GM19455 (cell line): ENCODE results near the gene KCNQ2.

ENCODE experiments used
- ATAC-seq: cut with Tn5 transposase; IDR thresholded peaks from one replicate; pipeline ENCODE4 v1.9.1; 2021; ENCODE audit not compliant: unreplicated experiment

KCNQ2 gene

GRCh38 chr20:63471717-63471980, 806 bp downstream of the KCNQ2 start:
- ATAC-seq = no peak

DNA sequence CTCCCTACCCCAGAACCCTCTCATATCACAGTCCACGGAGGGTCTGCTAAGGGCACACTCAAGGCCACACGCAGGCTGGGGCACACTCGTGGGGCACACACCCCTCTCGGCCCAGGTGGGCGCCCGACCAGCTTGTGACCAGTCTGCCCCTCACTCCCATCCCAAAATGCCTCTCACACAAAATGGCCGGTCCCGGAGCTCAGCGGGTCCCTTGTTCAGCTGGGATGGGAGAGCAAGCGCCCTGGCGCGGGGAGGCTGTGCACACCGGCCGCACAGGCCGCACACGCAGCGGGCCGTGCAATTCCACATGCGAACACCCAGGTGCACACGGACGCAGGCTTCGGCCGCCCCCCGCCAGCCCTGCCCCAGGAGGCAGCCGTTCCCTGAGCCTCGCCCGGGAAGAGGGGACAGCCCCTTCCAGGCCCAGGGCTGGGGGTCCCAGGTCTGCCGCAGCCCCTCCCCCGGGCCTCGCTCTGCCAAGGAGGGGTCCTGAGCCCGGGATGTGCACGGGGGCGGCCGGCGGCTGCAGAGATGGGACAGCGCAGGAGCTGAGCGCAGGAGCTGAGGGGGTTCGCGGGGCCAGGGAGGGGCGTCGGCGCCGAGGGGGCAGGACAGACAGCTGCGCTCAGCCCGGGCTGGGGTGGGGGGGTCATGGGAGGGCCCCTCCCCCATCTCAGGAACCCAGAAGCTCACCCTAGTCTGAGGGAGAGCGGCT, 1.3 kb downstream of the KCNQ2 start:
- ATAC-seq = no peak

DNA sequence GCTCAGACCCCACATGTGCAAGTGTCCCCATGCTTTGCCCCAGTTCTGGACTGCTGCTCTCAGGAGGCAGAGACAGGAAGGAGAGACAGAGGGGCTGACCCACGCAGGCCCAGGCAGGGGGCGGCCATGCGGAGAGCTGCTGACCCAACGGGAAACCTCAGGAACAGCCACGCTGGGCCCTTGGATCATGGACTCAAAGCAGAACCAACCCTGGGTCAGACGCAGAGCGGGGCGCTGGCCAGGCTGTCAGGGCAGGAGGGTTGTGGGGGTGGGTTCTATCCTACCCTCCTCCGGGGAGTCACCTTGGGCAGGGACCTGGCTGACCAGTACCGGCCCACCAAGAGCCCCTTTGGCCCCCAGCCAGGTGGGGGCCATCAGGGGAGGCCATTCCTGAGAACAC, 2.0 kb downstream of the KCNQ2 start:
- ATAC-seq = no peak

- ATAC-seq = no peak
Observed at GRCh38 chr20:63469713-63470101, 2.7 kb downstream of the KCNQ2 start.

- no peak for ATAC-seq
Observed at GRCh38 chr20:63469019-63469712, 3.3 kb downstream of the KCNQ2 start.

GRCh38 chr20:63468421-63468820, 4.0 kb downstream of the KCNQ2 start:
- ATAC-seq = no peak

DNA sequence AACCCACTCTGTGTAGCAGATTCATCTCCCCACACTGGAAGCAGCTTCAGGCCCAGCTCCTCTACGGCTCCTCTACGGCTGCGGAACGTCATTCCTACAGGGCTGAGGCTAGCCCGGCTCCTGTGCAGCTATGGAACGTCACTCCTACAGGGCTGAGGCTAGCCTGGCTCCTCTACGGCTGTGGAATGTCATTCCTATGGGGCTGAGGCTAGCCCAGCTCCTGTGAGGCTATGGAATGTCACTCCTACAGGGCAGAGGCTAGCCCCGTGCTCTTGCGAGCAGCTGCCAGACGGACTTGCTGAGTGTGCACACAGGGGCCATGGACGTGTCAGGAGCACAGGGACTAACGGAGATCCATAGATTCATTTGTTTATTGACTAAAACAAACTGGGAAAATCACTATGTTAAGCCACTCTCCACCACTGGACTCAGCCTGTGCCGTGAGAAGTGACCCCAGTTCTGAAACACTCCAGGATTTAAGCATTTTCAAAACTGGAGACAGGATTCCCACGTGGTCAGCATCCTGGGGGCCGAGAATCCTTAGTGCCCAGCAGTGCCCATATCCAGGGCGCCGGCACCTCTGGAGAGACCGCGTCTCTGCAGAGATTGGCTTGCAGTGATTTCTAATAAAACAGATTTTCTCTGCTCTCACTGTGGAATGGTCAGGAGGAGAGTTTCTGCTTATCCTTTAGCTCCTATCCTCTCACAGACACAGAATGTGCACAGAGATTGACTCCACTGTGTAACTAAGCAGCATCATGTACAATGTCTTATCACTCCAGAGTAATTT, 5.0 kb downstream of the KCNQ2 start:
- ATAC-seq = no peak

DNA sequence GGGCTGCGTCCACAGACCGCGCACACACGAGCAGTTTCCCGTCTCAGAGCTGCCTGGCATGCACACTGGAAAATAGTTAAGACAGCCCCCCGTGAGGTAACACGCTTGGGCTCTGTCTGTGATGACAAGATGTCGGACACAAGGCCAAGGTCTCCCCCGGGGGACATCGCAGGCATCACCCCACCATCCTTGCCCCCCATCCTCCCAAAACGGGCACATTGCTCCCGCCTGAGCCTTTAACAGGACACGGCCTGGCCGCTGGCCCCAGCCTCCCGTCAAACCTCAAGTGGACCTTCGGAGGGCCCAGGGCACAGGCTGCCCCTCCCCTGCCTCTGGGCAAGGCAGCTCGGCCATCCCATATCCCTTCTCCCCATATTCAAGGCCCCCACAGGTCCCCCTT, 5.6 kb downstream of the KCNQ2 start:
- no peak for ATAC-seq

GRCh38 chr20:63466250-63466825, 6.1 kb downstream of the KCNQ2 start:
- ATAC-seq = no peak

- no peak for ATAC-seq
Observed at GRCh38 chr20:63465380-63466249, 6.8 kb downstream of the KCNQ2 start.

- ATAC-seq = no peak
Observed at GRCh38 chr20:63464289-63464635, 8.2 kb downstream of the KCNQ2 start.

DNA sequence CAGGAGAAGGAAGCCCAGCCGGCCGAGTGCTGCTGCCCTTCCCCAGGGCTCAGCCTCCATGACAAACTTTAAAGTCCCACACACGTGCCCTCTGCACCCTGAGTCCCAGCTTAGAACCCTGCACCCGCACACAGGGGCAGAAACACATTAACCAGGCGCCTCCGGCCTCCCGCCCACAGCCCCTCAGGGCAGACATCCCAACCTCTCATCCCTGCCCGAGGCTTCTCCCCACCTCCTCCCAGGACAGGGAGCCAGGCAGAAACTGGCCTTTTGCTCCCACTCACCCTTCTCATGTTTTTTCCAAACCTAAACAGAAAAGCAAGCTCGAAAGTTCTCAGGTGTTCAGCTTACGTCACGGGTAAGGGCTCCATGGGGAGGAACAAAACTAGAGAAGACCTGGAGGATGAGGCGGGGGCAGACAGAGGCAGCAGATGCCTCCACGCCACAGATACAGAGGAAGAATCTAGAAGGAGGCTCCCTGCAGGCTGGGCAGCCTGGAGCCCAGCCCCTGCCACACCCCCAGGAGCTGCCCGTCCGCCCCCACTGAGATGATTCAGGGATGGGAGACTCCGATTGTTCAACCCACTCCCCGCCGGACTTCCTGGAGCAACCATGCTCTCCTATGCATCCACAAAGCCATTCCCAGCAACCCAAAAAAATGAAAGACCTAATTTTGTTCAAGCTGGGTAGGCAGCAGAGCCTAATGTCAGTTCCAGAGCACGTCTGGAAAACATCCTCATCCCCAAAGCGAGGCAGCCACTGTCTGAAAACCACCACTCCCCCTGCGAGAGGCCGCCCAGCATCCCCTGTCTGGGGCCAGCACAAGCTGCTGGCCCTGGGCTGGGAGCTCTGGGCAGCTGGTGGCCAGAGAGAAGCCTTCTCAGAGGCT, 8.8 kb downstream of the KCNQ2 start:
- no peak for ATAC-seq

DNA sequence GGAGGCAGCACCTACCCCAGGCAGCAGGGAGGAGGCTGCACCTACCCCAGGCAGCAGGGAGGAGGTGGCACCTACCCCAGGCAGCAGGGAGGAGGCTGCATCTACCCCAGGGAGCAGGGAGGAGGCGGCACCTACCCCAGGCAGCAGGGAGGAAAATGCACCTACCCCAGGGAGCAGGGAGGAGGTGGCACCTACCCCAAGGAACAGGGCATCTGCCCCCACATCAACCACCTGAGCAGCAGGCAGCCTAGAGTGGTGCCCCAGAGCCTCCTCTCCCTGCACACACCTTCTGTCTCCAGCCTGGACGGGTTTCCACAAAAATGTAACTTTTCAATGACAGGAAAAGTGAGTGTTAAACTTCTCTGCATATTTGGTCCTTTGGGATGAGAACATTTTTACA, 10.2 kb downstream of the KCNQ2 start:
- ATAC-seq = no peak

DNA sequence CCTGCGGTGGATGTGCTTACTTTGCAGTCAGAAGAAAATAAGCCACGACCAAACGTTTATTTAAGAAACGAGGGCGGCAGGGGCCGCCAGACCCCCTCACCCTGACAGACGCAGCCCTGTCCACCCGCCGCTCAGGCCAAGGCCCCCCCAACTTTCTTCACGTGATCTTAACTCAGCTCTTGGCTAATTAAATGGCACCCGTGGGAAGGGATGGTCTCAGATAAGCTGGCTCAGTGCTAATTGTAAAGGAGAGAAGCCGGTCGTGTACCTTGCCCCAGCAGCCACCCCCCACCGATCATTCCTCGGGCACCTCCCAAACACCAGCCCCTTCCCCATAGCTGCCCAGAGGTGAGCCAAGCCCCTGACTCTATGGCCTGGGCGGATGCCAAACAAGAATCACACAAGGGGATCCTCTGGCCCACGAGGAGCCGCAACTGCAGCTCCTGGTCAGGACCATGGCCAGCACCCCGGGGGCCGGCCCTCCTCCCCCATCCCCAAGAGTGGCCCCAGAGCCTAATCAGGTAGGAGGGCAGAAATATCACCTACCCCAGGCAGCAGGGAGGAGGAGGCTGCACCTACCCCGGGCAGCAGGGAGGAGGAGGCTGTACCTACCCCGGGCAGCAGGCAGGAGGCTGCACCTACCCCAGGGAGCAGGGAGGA, 11.2 kb downstream of the KCNQ2 start:
- no peak for ATAC-seq

- no peak for ATAC-seq
Observed at GRCh38 chr20:63459070-63459380, 13.4 kb downstream of the KCNQ2 start.

GRCh38 chr20:63458170-63459069, 14.0 kb downstream of the KCNQ2 start:
- no peak for ATAC-seq

DNA sequence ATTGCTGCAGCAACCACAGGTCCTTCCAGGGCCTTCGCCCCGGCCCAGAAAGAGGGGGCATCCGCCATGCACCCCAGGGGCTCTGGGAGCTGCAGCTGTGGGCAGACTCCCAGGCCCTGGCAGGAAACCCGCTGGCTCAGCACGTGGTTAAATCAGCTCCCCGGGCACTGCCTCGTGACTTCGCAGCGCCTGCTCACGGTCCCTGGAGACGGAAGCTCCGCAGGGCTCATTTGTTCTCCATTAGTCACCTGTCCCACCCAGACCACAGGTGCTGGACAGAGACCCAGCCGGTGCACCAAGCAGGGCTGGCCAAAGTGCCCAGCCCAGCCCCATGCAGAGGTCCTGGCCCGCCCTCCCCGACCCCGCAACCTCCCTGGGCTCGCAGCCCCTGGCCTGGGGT, 14.7 kb downstream of the KCNQ2 start:
- ATAC-seq = no peak

DNA sequence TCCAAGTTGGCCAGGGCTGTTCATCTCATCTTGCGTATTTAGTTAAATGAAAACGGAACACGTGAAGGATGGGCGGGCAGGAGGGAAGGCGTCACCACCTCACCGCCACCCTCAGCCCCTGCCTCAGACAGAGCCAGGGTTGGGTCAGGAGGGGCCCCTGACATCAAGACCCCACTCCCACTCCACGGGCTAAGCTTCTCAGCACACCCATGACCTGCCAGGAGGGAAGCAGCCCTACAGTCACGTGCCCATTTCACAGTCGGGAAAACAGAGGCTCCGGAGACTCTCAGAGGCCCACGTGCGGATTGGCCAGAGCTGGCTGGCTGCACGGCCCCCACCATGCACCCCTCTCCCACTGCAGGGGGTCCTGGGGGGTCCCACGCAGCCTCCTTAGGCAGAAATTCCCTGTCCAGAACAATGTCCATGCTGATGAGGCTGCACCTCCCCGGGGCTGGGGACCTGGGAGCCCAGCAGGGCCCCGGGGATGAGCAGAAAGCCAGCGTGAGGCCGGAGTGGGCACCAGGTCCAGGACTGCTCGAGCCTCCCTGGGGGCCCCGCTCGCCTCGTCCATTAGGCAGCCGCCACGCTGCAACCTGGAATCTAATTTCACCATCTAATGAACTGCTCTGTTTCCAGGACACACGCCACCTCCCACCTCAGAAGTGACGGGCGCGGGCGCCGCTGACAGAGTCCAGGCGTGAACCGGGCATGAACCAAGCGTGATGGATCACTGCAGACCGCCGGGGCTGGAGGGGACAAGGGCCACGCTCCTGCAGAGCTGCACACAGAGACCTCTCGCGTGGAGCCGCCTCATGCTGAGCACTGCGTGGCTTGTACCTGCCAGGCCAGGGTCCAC, 15.8 kb downstream of the KCNQ2 start:
- ATAC-seq = no peak
